Renal pelvis (tissue), 4 donors: ENCODE data around the gene FBXO7. TPM values are rescaled to one million over a fixed set of nuclear protein-coding genes. Genes with fewer than 3 reads are reported as not detected.

ENCODE experiments used
- DNase-seq: peaks from one replicate; pipeline ENCODE4 v3.0.0-alpha.2; 2013
- polyA plus RNA-seq, 3 donors: library from polyadenylated mRNA; unstranded; fragments of 120-200 nt; gene quantifications; one replicate each; pipeline ENCODE4 v1.2.1, GENCODE V29; 2013; ENCODE audit not compliant: insufficient read length in 3 of 3

The FBXO7 gene
- polyA plus RNA-seq, 3 donors = 109 to 111 (median 110) TPM

DNA sequence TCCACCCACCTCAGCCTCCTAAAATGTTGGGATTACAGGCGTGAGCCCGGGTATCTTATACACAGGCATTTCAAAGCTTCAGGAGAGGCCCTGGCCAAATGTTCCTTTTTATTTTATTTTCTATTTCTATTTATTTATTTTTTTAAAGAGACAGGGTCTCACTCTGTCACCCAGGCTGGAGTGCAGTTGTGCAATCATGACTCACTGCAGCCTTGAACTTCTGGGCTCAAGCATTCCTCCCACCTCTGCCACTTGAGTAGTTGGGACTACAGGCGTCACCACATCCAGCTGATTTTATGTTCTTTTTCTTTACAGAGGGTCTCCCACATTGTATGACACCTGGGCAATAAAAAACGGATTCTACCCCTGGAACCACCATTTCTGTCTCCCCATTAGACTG, 71.2 kb downstream of the FBXO7 start:
- DNase-seq = no peak

GRCh38 chr22:32546496-32546895, 71.9 kb downstream of the FBXO7 start:
- no peak for DNase-seq

DNA sequence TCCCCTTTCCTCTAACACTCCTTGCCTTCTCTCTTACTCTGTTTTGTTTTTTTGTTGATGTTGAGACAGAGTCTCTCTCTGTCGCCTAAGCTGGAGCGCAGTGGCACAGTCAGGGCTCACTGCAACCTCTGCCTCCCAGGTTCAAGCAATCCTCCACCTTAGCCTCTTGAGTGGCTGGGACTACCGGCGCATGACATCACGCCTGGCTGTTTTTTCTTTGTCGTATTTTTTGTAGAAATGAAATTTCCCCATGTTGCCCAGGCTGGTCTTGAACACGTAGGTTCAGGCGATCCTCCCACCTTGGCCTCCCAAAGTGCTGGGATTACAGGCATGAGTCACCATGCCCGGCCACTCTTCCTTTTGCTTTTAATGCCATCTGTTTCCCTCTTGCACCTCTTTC, 72.3 kb downstream of the FBXO7 start:
- DNase-seq = no peak

DNA sequence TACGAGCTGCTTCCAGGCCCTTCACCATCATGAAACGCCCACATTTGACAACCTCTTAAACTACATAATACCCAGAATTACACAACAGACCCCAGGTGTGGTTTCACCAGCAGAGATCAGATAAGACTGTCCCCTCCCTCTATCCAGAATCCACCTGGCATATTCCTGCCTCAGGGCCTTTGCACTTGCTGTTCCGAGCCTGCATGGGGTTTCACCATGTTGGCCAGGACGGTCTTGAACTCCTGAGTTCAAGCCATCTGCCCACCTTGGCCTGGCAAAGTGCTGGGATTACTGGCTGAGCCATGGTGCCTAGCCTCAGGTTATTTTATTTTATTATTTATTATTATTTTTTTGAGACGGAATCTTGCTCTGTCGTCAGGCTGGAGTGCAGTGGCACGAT, 73.4 kb downstream of the FBXO7 start:
- DNase-seq = no peak

Other genes starting within 250 kb of the FBXO7 start
- gene SLC5A4, start 219.5 kb upstream of the FBXO7 start, polyA plus RNA-seq = 1 to 10 TPM in 2 of 3 donors, under 1 TPM in 1; 0.81 to 2.1 (median 1.2) TPM
- not detected for gene RFPL3, start 116.9 kb upstream of the FBXO7 start, polyA plus RNA-seq
- 100 to 1,000 TPM; 110 to 113 (median 111) TPM for gene RTCB, start 62.6 kb upstream of the FBXO7 start, polyA plus RNA-seq
- not detected for gene BPIFC, start 10.4 kb upstream of the FBXO7 start, polyA plus RNA-seq